Left ventricle myocardium superior (tissue), 1 donor: ENCODE results near the gene NAA40. TPM values are rescaled to one million over a fixed set of nuclear protein-coding genes. Genes with fewer than 3 reads are reported as not detected.

Source experiments
- ATAC-seq: fragments of 200-7000 bp; cut with Tn5 transposase; one replicate; pipeline ENCODE4 v1.9.1; 2020; ENCODE audit warnings: mild to moderate bottlenecking, moderate library complexity
- DNase-seq: peaks from one replicate; pipeline ENCODE4 v3.0.0-alpha.2; 2020
- intact Hi-C: fragments of 100-400 bp; cut with micrococcal nuclease; formaldehyde crosslinking; loops from one replicate; pipeline ENCODE4 v1.11.0; 2022
- total RNA-seq: library from RNA; stranded (reverse); fragmentation: NEBNext Ultra II Directional; extraction: Animal tissue kit (Norgen Biotek cat#: 25700); gene quantifications from one replicate; pipeline ENCODE4 v1.2.1, GENCODE V29; 2021
- donor health status: DM: no; HTN: yes; CAD: no; lungs with severe emphysema.

NAA40 gene
- total RNA-seq, 1 donor from 2014 or later, result 26.5 TPM

DNA sequence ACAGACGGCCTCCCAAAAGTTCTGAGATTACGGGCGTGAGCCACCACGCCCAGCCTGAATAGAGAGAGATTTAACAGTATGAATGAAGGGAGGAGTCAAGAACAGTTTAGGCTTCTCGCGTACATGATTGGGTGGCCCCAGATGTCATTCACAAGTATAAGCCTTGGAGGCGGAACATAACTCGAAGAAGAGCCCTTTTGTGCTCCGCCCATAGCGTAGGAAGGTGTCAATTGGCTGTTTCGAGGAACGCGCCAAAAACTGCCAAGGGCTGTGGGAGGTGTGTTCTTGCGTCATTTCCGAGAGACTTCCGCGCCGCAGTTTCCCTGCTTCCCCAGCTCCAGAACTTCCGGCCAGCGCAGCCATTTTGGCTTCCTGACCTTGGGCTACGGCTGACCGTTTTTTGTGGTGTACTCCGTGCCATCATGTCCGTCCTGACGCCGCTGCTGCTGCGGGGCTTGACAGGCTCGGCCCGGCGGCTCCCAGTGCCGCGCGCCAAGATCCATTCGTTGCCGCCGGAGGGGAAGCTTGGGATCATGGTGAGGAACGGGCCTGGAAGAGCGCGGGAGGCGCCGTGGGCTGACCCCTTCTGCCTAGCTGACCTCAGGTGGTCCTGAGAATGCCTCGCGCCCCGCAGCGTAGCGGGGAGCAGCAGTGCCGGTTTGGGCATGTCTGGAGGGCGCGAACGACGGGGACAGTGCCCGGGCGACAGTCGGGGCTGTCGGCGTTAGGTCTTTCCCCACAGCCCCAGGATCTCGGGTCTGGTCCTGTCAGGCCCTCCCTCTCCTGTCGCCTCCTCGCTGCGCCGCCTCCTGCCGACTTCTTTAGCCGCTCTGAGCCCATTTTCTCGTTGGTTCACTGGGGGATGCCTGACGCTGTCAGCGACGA is 35.7 kb downstream of the NAA40 start, which contains the start of gene COX8A:
Gene COX8A, plus strand, starts transcription at position 362 of the 885 bp plus-strand sequence. Its CDS starts 61 bp downstream, at position 423.
- intact Hi-C loops, result no loop called here
- ATAC-seq (peak; percentile 95), DNase-seq (peak; percentile 96)

DNA sequence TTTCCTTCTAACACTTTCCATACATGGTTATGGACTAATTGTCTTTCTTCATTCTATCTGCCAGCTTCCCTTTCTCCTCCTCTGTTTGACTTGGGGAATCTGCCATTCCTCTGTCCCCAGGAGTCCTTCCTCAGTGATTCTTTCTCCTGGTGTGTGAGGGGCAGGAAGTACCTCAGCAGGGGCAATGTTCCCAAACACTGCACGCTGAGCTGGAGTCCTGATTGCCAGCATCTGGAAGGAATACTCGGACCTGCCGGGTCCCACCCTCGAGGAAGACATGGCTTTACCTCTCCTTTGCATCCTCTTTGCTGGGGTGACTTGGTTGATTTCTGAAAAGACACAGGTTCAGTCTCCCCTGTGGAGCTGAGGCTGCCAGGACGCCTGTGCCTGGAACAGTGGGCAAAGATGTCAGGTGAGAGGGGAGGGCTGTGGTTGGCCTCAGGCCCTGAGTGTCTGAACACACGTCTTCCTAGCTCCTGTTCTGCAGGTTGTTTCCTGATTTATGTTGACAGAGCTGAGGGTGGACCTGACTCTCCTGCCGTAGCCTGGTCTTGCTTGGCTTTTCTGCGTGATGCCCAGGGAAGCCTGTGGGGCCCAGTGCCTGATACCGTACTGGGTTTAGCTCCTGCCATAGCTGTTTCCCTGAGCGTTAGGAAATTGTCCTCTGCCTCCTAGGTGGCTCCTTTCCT is 39.9 kb downstream of the NAA40 start:
- intact Hi-C loops, result no loop called here
- no peak for ATAC-seq
- no peak for DNase-seq

DNA sequence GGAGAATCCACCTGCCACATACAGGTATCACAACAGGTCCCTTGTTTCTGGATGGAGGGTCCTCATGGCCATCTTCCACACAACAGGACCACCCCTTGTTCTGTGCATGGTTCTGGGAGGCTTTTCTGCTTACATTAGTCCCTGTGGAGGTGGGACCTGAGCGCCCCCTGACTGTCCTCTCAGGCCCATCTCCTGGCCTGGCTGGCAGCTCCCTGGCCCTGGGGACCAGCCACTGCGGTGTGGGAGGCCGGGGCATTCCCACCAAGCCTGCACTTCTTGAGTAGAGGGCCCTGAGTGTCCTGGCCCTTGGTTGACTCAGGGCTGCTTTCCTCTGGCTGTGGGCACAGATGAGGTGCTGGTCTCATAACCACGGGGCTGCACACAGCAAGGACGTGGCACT is 40.6 kb downstream of the NAA40 start:
- no peak for DNase-seq
- intact Hi-C loops, result no loop called here
- no peak for ATAC-seq

DNA sequence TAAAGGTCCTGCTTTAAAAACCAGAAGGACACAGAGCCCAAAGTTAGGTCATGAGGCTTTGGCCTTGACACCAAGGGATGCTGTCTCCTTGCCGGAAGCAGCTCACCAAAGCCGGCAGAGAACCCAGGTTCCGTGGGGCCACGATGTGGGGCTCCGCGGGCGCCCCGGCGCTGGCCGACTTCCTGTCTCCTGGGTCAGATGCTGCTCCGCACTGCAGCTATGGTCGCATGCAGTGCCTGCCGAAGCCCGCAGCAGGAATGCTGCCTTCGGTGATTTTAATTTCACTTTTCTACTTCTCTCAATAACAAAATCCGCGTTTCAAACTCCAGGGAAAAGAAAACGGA is 47.0 kb downstream of the NAA40 start:
- intact Hi-C loops, result no loop called here
- DNase-seq (peak; percentile 67), ATAC-seq (peak; percentile 34)

DNA sequence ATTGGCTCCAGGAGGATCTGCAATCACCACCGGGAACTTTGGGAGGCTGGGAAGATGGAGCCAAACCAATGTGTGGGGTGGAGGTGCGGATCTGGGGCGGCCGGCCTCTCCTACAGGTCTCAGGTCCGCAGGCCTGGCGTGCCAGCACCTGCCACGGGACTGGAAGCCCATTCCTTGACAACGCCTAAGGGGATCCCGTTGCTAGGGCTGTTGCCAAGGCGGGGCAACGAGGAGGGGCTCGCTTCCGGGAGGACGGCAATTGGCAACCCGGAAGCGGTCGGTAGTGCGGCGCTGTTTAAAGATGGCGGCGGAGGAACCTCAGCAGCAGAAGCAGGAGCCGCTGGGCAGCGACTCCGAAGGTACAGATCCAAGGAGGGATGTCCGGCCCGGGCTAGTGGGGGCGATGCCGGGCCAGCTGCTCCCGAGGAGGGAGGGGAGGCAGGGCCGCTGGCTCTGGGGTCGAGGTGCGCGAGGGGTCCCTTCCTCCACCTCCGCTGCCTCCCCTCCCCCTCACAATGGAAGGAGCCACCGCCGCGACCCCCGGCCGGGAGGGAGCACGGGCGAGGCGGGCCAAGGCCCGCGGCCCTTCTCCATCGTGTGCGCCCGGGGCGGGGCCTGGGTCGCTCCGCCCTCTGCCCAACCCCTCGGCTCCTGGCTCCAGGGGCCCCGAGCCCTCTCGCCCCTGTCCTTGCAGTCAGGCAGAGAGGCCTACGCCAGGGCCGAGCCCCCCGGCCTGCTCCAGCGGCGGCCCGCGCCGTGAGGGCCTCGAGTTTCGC is 47.5 kb downstream of the NAA40 start, which contains the start of gene OTUB1:
Gene OTUB1, plus strand, starts transcription at position 283 of the 776 bp plus-strand sequence. Its CDS starts 19 bp downstream, at position 302.
- DNase-seq, result peak; percentile 93
- ATAC-seq, result peak; percentile 94
- intact Hi-C loops, result no loop called here

DNA sequence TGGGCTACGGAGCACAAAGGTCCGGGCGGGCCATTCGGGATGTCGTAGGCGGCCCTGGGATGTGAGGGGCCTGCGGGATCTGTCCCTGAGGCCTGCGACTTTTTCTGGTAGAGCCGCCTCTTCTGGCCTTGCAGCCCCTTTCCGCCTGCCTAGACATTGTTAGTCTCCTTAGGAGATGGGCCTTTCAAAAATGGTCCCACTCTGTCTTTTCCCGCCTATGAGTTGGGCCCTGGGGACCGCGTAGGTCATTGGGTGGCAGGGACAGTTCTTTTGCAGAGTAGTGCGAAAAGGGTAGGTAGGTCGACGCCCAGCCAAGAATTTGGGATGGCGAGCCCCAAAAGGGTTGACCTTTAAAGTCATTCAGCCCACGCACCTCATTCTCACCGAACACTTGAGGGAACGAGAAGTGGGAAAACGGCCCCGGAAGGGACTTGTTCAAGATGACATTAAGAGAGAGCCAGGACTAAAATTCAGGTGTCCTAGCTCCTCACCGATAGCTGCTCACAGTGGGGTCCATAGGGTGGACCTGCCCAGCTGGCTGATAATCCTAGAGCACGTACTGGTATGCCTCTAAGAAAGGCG is 48.2 kb downstream of the NAA40 start:
- DNase-seq (no peak), ATAC-seq (no peak)
- intact Hi-C loops, result no loop called here

DNA sequence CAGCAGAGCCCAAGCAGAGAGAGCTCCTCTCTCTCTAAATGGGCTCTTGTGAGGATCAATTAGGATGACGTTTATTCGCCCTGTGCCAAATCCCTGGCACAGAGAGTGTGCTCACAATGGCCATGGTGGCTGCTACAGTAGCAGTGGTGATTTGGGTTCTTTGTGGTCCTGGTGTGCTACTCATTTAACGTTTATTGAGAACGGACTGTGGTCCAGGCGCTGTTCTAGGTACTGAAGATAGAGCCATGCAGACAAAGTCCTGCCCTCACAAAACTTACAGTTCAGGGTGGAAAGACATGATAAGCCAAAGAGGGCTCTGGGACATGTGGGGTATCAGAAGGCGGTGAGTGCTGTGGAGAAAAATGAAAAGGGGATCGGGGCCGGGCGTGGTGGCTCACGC is 52.8 kb downstream of the NAA40 start:
- no peak for DNase-seq
- intact Hi-C loops, result no loop called here
- no peak for ATAC-seq

DNA sequence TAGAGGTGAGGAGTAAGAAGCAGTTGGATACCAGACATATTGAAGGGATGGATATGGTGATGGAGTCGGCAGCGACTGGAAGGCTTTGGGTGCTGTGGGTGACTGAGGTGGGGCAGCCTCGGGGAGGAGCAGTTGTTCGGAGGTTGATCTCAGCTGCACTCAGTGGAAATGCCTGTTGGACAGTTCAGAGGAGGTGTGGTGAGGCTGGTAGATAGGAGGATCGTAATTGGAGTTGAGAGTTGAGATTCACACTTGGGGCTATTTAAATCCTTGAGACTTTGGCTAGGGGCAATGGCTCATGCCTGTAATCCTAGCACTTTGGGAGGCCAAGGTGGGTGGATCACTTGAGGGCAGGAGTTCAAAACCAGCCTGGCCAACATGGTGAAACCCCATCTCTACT is 54.3 kb downstream of the NAA40 start:
- DNase-seq, result no peak
- intact Hi-C loops, result no loop called here
- no peak for ATAC-seq

DNA sequence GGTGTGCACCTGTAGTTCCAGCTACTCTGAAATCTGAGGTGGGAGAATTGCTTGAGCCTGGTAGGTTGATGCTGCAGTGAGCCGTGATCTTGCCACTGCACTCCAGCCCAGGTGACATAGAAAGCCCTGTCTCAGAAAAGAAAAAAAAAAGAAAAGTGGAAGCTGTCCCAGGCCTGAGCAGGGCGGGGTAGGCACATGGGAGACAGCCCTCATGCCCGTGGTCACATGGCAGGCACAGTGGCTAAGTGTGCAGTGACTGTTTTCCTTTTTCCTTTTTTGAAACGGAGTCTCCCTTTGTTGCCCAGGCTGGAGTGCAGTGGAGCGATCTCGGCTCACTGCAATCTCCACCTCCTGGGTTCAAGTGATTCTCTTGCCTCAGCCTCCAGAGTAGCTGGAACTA is 55.2 kb downstream of the NAA40 start:
- DNase-seq, result peak; percentile 52
- intact Hi-C loops, result no loop called here
- ATAC-seq, result peak; percentile 59

DNA sequence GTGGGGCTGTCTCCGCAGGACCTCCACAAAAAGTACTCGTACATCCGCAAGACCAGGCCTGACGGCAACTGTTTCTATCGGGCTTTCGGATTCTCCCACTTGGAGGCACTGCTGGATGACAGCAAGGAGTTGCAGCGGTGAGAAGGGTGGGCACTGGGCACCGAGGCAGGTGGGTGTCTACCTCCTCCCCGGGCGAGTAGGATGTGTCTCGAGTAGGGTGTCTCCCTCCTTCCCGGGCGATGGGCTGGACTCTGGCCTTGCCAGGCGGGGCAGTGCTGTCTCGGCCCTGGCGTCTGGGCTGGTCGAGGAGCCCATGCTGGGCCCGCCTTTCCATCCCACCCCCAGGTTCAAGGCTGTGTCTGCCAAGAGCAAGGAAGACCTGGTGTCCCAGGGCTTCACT is 57.7 kb downstream of the NAA40 start:
- intact Hi-C loops, result no loop called here
- ATAC-seq (no peak), DNase-seq (no peak)

DNA sequence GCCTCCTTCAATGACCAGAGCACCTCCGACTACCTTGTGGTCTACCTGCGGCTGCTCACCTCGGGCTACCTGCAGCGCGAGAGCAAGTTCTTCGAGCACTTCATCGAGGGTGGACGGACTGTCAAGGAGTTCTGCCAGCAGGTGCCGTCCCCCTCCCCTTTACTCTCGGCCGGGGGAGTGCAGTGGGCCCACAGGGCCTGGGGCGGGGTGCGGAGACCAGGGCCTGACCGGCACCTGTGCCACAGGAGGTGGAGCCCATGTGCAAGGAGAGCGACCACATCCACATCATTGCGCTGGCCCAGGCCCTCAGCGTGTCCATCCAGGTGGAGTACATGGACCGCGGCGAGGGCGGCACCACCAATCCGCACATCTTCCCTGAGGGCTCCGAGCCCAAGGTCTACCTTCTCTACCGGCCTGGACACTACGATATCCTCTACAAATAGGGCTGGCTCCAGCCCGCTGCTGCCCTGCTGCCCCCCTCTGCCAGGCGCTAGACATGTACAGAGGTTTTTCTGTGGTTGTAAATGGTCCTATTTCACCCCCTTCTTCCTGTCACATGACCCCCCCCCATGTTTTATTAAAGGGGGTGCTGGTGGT is 58.4 kb downstream of the NAA40 start:
- ATAC-seq (no peak), DNase-seq (no peak)
- intact Hi-C loops, result no loop called here

DNA sequence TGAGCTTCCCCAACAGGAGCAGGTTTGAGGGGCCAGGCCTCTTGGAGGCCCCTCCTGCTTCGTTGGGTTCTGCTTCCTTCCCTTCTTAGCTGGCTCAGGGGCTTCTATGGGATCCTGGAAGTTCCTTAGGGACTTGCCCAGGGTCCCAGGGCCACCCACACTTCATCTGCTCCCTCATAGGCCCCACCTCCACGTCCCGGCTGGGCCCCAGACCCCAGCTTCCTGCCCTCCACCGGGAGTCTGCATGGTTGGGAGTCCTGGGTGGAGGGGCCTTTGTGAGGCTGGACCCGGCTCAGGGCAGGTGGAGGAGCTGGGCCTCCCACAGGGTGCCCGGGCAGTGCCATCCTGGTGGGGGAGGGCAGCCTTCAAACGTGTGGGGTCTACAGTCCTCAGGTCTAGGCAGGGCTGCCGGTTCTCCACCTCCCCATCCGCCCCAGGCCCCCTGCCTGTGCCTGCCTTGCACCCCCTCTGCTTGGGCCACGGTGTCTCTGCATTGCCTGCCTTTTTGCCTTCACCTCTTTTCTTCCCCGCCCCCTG is 59.1 kb downstream of the NAA40 start:
- intact Hi-C loops, result no loop called here
- DNase-seq (no peak), ATAC-seq (no peak)

DNA sequence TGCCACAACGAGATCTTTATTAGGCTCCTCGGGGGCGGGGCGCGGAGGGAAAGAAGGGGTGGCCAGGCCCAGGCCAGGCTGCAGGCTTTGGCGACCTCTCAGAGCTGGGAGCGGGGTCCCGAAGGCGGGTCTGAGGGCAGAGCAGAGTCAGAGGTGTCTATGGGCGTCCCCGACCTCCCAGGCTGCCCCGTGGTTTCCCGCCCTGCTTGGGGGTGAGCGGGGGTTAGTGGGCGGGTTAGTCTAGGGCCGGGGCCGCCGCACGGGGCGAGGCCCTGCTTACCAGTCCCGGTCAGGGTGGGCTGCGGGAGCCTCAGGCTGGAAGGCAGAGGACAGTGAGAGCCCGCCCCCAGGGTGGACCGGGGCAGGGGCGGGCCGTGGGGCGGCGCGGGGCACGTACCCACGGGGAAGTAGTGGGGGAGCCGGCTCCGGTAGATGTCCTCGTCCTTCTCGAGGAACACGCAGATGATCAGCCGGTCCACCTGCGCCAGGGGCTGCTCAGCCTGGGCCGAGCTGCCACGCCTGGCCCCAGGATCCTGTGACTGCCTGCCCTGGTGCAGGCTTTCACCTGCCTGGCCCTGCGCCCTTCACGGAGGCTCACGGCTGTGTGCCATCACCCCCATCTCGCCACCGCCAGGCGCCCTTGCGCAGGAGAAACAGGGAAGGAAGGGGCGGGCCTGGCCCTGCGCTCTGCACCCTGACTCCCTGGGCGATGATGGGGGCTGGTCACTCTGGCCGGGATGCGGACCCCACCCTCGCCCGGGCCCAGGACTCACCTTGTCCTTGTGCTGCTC is 60.0 kb downstream of the NAA40 start:
- intact Hi-C loops, result no loop called here
- ATAC-seq (no peak), DNase-seq (no peak)

DNA sequence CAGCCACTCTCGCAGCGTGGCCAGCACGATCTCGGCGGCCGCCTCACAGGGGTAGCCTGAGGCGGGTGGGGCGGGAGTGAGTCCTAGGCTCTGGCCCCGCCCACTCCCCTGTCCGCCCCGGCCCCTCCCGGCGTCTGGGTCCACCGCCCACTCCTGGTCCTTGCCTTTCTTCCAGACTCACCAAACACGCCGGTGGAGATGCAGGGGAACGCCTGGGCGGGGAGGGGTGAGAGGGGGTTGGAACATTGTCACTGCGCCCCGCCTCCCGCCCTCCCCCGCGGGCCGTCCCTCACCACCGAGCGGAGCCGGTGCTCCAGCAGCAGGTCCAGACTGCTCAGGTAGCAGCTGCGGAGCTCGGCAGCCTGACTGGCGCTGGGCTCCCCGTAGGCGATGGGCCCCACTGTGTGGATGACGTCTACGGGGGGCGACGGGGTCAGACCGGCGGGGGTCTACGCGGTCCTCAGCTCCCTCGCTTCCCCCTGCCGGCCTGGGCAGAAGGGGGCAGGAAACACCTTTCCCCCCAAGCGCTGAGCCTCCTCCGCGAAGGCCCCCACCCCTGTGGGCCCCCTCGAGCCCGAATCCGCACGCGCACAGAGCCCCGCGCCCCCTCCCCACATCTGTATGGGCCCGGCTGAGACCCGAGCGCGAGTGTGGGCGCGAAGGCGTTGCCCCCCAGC is 60.7 kb downstream of the NAA40 start:
- DNase-seq (peak; percentile 67), ATAC-seq (peak; percentile 44)
- intact Hi-C loops, result loop anchor here (5.0 kb wide), 1 partner anchor 153 kb away; no protein-coding TSS in a partner anchor

DNA sequence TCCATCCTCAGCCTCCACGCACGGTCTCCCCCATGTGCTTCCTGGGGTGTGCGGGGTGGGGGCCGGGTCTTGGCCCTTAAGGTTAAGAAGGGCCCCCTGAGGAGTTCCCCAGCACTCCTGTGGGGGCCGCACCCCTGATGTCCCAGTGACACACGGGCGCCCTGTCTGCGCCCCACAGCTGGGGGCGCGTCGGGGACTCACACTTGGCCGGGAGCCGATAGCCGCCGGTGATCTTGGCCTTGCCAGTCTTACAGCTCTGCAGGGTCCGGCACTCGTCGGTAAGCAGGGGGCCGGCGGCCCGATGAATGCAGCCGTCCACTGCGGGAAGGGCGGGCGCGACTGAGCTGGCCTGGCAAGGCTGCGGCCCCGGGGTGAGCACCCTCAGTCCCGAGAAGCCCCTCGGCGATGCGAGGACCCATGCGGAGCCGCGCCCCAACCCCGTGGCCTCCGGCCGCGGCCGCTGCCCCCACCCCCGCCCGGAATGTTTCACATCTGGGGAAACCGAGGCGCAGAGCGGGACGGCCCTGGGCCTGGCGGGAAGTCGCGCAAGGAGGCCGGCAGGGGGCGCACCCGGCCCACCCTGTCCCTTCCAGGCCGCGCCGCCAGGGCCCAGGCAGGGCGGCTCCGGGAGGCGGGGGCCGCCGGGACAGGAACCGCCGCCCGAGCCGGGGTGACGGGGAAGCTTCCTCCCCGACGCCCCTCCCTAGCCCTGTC is 61.4 kb downstream of the NAA40 start:
- DNase-seq (peak; percentile 86), ATAC-seq (peak; percentile 88)
- intact Hi-C loops, result loop anchor here (5.0 kb wide), 1 partner anchor 152 kb away; no protein-coding TSS in a partner anchor

DNA sequence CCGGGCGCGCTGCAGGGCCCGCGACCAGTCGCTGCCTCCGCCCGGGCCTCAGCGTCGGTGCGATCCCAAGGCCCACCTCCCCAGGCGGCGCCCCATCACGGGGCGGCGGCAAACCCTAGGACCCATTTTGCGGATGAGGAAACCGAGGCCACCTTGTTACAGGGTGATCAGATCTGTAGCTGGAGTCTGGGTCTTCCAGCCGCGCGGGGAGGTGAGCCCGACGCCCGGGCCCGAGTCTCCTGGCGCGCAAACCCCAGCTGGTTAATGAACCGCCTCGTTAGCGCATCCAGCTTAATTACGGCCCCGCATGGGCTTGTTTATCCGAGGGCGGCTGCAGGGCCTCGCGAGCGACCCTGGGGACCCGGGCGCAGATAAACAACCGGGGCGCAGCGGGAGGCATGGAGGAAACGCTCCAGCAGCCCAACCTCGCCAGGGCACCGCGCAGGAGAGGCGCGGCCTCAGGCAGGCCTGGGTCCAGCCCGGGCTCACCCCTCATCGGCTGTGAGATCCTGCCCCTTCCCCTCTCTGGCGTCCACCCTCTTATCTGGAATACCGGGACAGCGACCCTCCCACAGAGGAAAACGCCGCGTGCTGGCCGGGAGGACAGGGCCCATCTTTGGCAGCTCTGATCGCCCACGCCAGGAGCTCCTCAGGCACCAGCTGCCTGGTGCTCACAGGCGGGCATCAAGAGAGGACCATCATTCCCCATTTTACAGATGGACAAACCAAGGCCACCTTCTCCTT is 62.1 kb downstream of the NAA40 start:
- DNase-seq (no peak), ATAC-seq (peak; percentile 6)
- intact Hi-C loops, result loop anchor here (5.0 kb wide), 1 partner anchor 151 kb away; no protein-coding TSS in a partner anchor
